ENCODE measurements around the gene STK4.

STK4 gene

GRCh38 chr20:45020236-45020886, 54.0 kb downstream of the STK4 start:
- TF ChIP-seq SIN3A (IDR thresholded peaks at IDR 0.05; ENCODE audit: borderline replicate concordance, insufficient read depth, low read length): no peak
- TF ChIP-seq REST (IDR thresholded peaks at IDR 0.05; ENCODE audit: insufficient read depth in 1 of 2, low read depth in 2 of 2, low read length in 2 of 2): no peak
- no peak for TF ChIP-seq TAF1 (IDR thresholded peaks at IDR 0.05; ENCODE audit: borderline replicate concordance, insufficient read depth, low read length)
- no peak for TF ChIP-seq FOXP2 (optimal IDR thresholded peaks at IDR 0.05; ENCODE audit: borderline replicate concordance, extremely low read depth, extremely low read length, insufficient read depth)
- TF ChIP-seq POLR2AphosphoS5 (IDR thresholded peaks at IDR 0.05; ENCODE audit: low read depth, low read length): no peak

- TF ChIP-seq SIN3A (IDR thresholded peaks at IDR 0.05; ENCODE audit: borderline replicate concordance, insufficient read depth, low read length): no peak
- TF ChIP-seq POLR2AphosphoS5 (IDR thresholded peaks at IDR 0.05; ENCODE audit: low read depth, low read length): no peak
- TF ChIP-seq FOXP2 (optimal IDR thresholded peaks at IDR 0.05; ENCODE audit: borderline replicate concordance, extremely low read depth, extremely low read length, insufficient read depth): no peak
- no peak for TF ChIP-seq REST (IDR thresholded peaks at IDR 0.05; ENCODE audit: insufficient read depth in 1 of 2, low read depth in 2 of 2, low read length in 2 of 2)
- no peak for TF ChIP-seq TAF1 (IDR thresholded peaks at IDR 0.05; ENCODE audit: borderline replicate concordance, insufficient read depth, low read length)
Measured at GRCh38 chr20:45021631-45022030, 55.3 kb downstream of the STK4 start.

DNA sequence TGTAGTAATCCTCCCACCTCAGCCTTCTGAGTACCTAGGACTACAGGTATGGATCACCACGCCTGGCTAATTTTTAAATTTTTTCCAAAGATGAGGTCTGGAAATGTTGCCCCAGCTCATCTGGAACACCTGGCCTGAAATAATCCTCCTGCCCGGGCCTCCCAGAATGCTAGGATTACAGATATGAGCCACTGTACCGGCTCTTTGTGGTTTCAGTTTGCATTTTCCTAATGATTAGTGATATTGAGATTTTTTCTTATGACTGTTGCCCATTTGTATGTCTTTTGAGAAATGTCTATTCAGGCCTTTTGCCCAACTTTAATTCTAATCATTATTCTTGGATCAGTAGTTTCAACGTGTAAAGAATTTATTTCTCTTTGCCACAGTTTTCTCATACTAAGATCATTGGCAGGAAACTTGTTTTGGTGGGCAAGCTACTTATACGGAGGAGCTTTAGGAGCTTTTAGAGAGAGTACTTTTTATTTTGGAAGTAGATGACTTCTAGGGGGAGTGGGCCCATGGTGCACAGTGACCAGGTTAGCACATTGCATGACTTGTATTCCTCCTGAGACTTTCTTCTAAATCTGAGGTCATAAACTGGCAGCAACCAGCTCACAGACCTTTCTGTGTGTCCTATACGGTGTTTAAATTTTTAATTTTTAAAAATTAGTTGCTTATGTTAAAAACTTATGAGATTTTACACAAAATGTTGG, 62.3 kb downstream of the STK4 start:
- TF ChIP-seq POLR2AphosphoS5 (IDR thresholded peaks at IDR 0.05; ENCODE audit: low read depth, low read length): no peak
- no peak for TF ChIP-seq TAF1 (IDR thresholded peaks at IDR 0.05; ENCODE audit: borderline replicate concordance, insufficient read depth, low read length)
- TF ChIP-seq REST (IDR thresholded peaks at IDR 0.05; ENCODE audit: insufficient read depth in 1 of 2, low read depth in 2 of 2, low read length in 2 of 2): no peak
- TF ChIP-seq SIN3A (IDR thresholded peaks at IDR 0.05; ENCODE audit: borderline replicate concordance, insufficient read depth, low read length): no peak
- TF ChIP-seq FOXP2 (optimal IDR thresholded peaks at IDR 0.05; ENCODE audit: borderline replicate concordance, extremely low read depth, extremely low read length, insufficient read depth): no peak

DNA sequence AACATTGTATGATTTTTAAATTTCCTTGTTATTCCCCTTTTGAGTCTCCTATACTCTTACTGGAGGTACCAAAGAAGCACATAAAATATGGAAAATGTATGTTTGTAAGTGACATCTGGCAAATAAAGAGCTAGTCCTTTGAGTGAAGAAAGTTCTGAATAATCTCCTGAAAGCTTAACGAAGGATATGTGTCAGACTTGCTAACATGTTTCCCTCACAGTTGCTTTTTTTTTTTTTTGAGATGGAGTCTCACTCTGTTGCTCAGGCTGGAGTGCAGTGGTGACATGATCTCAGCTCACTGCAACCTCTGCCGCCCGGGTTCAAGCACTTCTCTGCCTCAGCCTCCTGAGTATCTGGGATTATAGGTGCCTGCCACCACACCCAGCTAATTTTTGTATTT, 63.6 kb downstream of the STK4 start:
- TF ChIP-seq SIN3A (IDR thresholded peaks at IDR 0.05; ENCODE audit: borderline replicate concordance, insufficient read depth, low read length): no peak

- TF ChIP-seq TAF1 (IDR thresholded peaks at IDR 0.05; ENCODE audit: borderline replicate concordance, insufficient read depth, low read length) (no peak), SIN3A (IDR thresholded peaks at IDR 0.05; ENCODE audit: borderline replicate concordance, insufficient read depth, low read length) (no peak), POLR2AphosphoS5 (IDR thresholded peaks at IDR 0.05; ENCODE audit: low read depth, low read length) (no peak), REST (IDR thresholded peaks at IDR 0.05; ENCODE audit: insufficient read depth in 1 of 2, low read depth in 2 of 2, low read length in 2 of 2) (no peak), FOXP2 (optimal IDR thresholded peaks at IDR 0.05; ENCODE audit: borderline replicate concordance, extremely low read depth, extremely low read length, insufficient read depth) (no peak)
Measured at GRCh38 chr20:45032276-45032675, 66.0 kb downstream of the STK4 start.
